HG03432 (cell line): ENCODE results near the gene KCNIP3.
"Not testable (repeated sequence)": the region's sequence is repeated elsewhere in the genome, so short reads cannot be mapped to it uniquely, and the experiment has no call there.

ENCODE experiments used
- ATAC-seq: cut with Tn5 transposase; IDR thresholded peaks from one replicate; pipeline ENCODE4 v1.9.1; 2021; ENCODE audit warnings: mild to moderate bottlenecking, moderate library complexity; ENCODE audit not compliant: unreplicated experiment

KCNIP3 gene

DNA sequence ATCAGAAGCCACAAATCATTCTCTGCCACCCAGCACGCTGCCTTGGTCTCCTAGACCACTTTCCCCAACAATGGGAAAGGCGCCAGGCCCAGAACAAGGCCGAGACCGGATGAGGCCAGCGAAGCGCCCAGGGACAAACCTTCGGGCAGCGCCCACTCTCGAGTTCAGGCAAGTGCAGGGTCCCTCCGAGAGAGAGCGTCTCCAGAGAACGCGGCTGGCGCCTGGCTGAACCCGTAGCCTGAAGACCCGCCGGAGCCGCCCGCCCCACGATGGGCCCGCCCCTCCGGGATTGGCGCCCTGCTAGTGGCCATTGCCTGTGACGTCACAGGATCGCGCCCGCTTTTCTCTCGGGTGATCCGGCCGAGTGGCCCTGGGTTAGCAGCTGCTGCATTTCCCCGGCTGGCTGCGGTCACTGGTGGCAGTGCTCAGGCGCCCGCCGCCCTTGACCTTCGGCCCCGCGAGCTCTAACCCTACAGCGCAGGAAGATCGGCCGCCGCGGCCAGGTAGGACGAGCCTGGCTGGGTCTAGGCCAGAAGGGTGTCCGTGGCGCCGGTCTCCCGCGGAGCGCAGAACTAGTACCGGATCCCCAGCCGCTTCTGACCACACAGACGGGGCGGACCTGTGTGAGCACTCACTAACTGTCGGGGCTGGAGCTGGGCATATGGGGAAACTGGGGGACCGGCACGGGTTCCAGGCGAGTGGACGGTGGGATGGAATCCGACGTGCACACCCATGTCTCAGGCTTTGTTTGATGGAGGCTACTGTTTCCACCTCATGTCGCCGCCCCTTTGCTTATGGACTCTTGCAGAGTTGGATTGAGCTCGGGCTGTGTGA lies 105.4 kb downstream of the KCNIP3 start, which contains the start of gene FAHD2A:
Gene FAHD2A (plus strand): TSS at position 339 of the 834 bp plus-strand sequence. CDS start 2,851 bp downstream, outside the sequence.
- ATAC-seq, result peak; percentile 97

GRCh38 chr2:95403204-95403721 lies 106.1 kb downstream of the KCNIP3 start:
- peak; percentile 36 for ATAC-seq

GRCh38 chr2:95403824-95404223 lies 106.7 kb downstream of the KCNIP3 start:
- ATAC-seq, result not testable (repeated sequence)

DNA sequence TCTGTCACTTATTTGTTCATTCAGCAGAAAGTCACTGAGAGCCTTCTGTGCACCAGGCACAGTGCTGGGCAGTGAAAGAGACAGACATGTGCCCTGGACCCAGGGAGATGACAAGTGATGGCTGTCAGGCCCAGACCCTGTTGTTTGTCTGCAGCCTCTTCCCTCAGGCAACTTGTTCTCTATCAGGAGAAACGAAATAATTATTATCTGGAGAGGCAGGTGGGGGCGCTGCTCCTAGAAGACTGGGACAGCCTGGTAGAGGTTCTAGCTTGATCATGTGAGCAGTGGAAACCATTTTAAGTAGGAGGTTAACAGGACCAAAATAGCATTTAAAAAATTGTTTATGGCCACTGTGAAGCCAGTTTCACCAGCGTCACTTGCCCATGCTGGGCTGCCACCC lies 107.5 kb downstream of the KCNIP3 start:
- not testable (repeated sequence) for ATAC-seq

DNA sequence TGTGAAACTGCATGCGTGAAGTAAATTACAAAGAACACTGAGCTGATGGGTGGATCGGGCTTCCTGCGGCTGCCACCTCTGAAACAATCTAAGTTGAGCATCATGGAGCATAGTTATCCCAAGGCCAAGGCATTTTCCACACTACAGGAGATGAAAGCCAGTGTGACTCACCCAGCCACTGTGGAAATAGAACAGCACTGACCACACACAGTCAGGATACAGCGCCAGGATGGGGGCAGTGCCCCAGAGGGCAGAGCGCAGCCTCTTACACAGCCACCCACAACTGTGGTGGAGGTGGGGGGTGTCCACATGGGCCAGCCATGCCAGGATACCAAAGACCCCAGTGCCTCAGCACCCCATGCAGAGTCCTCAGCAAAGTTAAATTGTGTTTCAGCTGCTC lies 114.1 kb downstream of the KCNIP3 start:
- ATAC-seq, result not testable (repeated sequence)

GRCh38 chr2:95414015-95414594 lies 117.0 kb downstream of the KCNIP3 start:
- ATAC-seq, result peak; percentile 83

GRCh38 chr2:95415138-95415537 lies 118.0 kb downstream of the KCNIP3 start:
- ATAC-seq, result not testable (repeated sequence)

DNA sequence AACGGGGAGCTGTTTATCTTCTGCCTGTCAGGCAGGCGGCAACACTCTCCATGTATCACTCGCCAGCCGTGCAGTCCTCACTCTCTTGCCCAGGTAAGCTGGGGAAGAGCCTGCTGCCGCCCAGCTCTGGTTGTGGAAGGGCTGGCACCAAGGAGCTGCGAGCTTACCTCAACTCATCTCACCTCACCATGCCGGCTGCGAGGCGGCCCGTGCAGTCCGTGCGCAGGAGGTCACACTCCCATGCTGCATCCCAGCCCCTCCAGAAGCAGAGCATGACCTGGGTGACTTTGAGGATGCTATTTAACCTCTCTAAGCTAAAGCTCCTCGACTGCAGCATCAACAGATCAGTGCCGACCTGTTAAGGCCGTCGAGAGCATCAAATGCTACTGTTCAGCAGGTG lies 118.4 kb downstream of the KCNIP3 start:
- not testable (repeated sequence) for ATAC-seq

- ATAC-seq, result not testable (repeated sequence)
Observed at GRCh38 chr2:95427196-95427867, 130.2 kb downstream of the KCNIP3 start.

- not testable (repeated sequence) for ATAC-seq
Observed at GRCh38 chr2:95429748-95430467, 132.8 kb downstream of the KCNIP3 start.

DNA sequence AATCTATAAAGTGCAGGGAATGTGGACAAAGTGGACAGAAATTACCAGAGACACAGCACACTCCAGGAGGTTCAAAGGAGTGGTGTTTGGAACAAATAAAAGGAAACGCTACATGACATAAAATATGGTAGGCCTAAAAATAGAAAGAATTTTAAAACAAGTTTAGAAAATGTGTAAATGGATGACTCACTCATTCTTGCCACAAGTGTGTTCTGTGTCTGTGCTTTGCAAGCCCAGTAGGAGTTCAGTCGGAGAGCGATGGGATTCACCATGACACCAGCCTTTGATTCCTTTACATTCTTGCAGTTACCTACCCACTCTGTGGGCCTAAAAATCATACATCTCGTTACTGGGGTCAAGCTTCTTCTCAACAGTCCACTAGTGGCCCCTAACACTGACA lies 136.2 kb downstream of the KCNIP3 start:
- not testable (repeated sequence) for ATAC-seq

DNA sequence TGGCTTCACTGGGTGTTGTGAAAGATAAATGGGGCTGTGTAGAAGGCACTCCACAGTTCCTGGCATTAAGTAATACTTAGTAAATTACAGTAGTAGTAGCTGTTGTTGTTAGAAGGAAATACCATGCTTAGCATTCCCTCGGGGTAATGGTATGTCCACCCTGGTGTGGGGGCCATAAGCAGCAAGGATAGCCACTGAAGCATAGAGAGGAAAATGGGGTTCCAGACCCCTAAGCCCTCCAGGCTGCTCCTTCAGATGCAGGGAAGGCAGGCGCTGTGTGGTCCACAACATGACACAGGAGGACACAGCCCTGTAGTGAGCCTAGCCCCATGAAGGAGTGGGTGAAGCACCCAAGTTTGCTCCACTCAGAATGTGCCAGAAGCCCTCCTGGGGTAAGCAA lies 136.8 kb downstream of the KCNIP3 start:
- ATAC-seq, result not testable (repeated sequence)

DNA sequence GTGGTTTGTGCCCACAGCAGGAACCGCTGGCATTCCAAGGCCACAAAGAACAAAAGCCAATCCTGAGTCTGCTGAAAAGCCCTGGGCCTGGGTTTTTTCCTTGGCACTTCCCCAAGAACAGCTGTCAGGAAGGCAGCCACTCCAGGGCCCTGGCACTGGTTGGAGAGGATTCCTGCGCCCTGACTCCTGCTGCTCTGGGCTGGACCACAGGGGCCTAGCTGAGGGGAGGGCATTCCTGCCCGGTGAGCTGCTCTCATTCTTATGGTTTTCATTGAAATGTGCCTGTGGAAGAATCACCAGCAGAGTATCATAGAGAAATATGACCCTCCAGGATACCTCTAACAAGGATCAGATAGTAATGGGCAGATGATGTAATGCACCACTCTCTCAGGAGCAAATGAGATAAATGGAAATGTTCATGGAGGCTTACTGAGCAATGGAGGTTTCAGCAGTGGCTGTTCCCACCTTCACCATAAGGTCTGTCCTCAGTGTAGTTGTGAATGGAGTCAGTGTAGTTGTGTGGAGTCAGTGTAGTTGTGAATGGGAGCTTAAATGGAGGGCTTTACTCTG lies 137.4 kb downstream of the KCNIP3 start:
- ATAC-seq, result not testable (repeated sequence)

- not testable (repeated sequence) for ATAC-seq
Observed at GRCh38 chr2:95435162-95435871, 138.2 kb downstream of the KCNIP3 start.
